ENCODE results near the gene SDF2L1. TPM values are rescaled to one million over a fixed set of nuclear protein-coding genes. Genes with fewer than 3 reads are reported as not detected.
"Not testable (repeated sequence)": the region's sequence is repeated elsewhere in the genome, so short reads cannot be mapped to it uniquely, and the experiment has no call there.

The SDF2L1 gene
- total RNA-seq, 1 experiment from 2014 or later = 87.0 TPM

GRCh38 chr22:21641417-21641788 lies 699 bp upstream of the SDF2L1 start:
- peaks cover 58% of the 10 kb centered on the region for H3K36me3 Mint-ChIP-seq (ENCODE audit: insufficient read depth, unreplicated experiment)
- no peaks in the 10 kb centered on the region for H3K27me3 Mint-ChIP-seq (ENCODE audit: unreplicated experiment)
- H3K4me1 Mint-ChIP-seq (ENCODE audit: low read depth, unreplicated experiment) = peaks cover 29% of the 10 kb centered on the region
- DNase-seq = peak; percentile 68
- H3K27ac Mint-ChIP-seq (ENCODE audit: unreplicated experiment) = peak overlapping the region; percentile 98
- BruUV-seq (replicated peaks) = TSS peak; percentile 96
- TF ChIP-seq, protein P1, sequence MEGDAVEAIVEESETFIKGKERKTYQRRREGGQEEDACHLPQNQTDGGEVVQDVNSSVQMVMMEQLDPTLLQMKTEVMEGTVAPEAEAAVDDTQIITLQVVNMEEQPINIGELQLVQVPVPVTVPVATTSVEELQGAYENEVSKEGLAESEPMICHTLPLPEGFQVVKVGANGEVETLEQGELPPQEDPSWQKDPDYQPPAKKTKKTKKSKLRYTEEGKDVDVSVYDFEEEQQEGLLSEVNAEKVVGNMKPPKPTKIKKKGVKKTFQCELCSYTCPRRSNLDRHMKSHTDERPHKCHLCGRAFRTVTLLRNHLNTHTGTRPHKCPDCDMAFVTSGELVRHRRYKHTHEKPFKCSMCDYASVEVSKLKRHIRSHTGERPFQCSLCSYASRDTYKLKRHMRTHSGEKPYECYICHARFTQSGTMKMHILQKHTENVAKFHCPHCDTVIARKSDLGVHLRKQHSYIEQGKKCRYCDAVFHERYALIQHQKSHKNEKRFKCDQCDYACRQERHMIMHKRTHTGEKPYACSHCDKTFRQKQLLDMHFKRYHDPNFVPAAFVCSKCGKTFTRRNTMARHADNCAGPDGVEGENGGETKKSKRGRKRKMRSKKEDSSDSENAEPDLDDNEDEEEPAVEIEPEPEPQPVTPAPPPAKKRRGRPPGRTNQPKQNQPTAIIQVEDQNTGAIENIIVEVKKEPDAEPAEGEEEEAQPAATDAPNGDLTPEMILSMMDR (IDR thresholded peaks at IDR 0.05; ENCODE audit: unreplicated experiment) = peak; percentile 57
- no peaks in the 10 kb centered on the region for H3K9me3 Mint-ChIP-seq (ENCODE audit: low read depth, unreplicated experiment)
- H3K4me3 Mint-ChIP-seq (ENCODE audit: low read depth, unreplicated experiment) = peak overlapping the region; percentile 94
- intact Hi-C loops (cut with micrococcal nuclease; ENCODE audit: unreplicated experiment) = no loop called here
- CTCF ChIA-PET = interaction anchor here (0.6 to 3.0 kb wide), 9 partner anchors 10 to 756 kb away, joined by 3 to 42 read pairs (median 4); partner anchors contain the start of gene YDJC

DNA sequence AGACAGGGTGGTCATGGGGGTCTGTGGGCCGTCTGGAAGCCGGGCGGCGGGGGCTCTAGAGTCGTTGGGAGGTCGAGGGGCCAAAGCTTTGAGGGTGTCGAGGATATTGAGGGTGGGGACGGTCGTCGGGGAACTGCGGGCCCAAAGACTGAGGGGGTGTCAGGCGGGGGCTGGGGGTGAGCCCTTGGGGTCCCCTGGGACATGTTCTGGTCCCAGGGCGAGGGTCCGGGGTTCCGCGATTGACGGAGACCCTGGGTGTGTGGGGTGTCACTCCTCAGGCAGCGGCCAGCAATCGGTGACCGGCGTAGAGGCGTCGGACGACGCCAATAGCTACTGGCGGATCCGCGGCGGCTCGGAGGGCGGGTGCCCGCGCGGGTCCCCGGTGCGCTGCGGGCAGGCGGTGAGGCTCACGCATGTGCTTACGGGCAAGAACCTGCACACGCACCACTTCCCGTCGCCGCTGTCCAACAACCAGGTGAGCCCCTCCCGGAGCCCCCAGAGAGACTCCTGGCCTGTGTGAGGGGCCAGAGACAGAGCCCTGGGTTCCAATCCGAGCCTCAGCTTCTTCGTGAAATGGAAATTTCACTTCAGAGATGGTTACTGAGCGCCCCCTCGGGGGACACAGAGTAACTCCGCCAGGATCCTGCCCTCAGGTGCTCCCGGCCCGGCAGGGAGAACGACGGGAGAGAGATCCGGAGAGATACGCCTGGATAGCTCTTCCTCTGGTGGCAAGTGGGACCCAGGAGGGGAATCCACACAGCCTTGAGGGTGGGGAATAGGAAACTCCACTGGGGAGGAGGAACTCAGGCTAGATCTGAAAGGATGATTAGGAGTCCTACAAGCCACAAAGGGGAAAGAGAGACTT lies 714 bp downstream of the SDF2L1 start:
- peaks cover 34% of the 10 kb centered on the region for H3K4me1 Mint-ChIP-seq (ENCODE audit: low read depth, unreplicated experiment)
- peak overlapping the region; percentile 94 for H3K4me3 Mint-ChIP-seq (ENCODE audit: low read depth, unreplicated experiment)
- peak; percentile 81 for DNase-seq
- H3K27ac Mint-ChIP-seq (ENCODE audit: unreplicated experiment) = peak overlapping the region; percentile 98
- TF ChIP-seq, protein P1 (IDR thresholded peaks at IDR 0.05; ENCODE audit: unreplicated experiment) = peak; percentile 69
- intact Hi-C loops (cut with micrococcal nuclease; ENCODE audit: unreplicated experiment) = no loop called here
- no peaks in the 10 kb centered on the region for H3K9me3 Mint-ChIP-seq (ENCODE audit: low read depth, unreplicated experiment)
- H3K27me3 Mint-ChIP-seq (ENCODE audit: unreplicated experiment) = no peaks in the 10 kb centered on the region
- TSS peak; percentile 37 for BruUV-seq (replicated peaks)
- H3K36me3 Mint-ChIP-seq (ENCODE audit: insufficient read depth, unreplicated experiment) = peaks cover 72% of the 10 kb centered on the region
- CTCF ChIA-PET = interaction anchor here (0.6 to 3.0 kb wide), 7 partner anchors 9 to 745 kb away, joined by 3 to 42 read pairs (median 5); partner anchors contain the start of gene YDJC

- BruUV-seq (replicated peaks) = no TSS peak
- no peak for DNase-seq
- H3K27ac Mint-ChIP-seq (ENCODE audit: unreplicated experiment) = peak overlapping the region; percentile 98
- H3K4me3 Mint-ChIP-seq (ENCODE audit: low read depth, unreplicated experiment) = peak overlapping the region; percentile 94
- TF ChIP-seq, protein P1 (IDR thresholded peaks at IDR 0.05; ENCODE audit: unreplicated experiment) = no peak
- H3K9me3 Mint-ChIP-seq (ENCODE audit: low read depth, unreplicated experiment) = no peaks in the 10 kb centered on the region
- H3K36me3 Mint-ChIP-seq (ENCODE audit: insufficient read depth, unreplicated experiment) = peaks cover 81% of the 10 kb centered on the region
- CTCF ChIA-PET = interaction anchor here (0.7 to 3.0 kb wide), 5 partner anchors 8 to 186 kb away, joined by 3 to 42 read pairs (median 3); partner anchors contain the start of gene YDJC
- peaks cover 34% of the 10 kb centered on the region for H3K4me1 Mint-ChIP-seq (ENCODE audit: low read depth, unreplicated experiment)
- intact Hi-C loops (cut with micrococcal nuclease; ENCODE audit: unreplicated experiment) = no loop called here
- no peaks in the 10 kb centered on the region for H3K27me3 Mint-ChIP-seq (ENCODE audit: unreplicated experiment)
These were observed 1.6 kb downstream of the SDF2L1 start for GRCh38 chr22:21643533-21644357.

DNA sequence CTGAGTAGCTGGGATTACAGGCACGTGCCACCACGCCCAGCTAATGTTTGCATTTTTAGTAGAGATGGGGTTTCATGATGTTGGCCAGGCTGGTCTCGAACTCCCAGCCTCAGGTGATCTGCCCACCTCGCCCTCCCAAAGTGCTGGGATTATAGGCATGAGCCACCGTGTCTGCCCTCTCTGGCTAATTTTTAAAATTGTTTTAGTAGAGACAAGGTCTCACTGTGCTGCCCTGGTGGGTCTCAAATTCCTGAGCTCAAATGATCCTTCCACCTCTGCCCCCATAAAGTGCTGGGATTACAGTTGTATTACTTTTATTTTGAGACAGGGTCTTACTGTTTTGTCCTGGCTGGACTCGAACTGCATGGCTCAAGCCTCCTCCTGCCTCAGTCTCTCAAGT lies 3.4 kb downstream of the SDF2L1 start:
- intact Hi-C loops (cut with micrococcal nuclease; ENCODE audit: unreplicated experiment); H3K27ac Mint-ChIP-seq (ENCODE audit: unreplicated experiment); H3K4me3 Mint-ChIP-seq (ENCODE audit: low read depth, unreplicated experiment); H3K9me3 Mint-ChIP-seq (ENCODE audit: low read depth, unreplicated experiment); DNase-seq; BruUV-seq (replicated peaks); H3K27me3 Mint-ChIP-seq (ENCODE audit: unreplicated experiment): not testable (repeated sequence)
- Mint-ChIP-seq H3K36me3 (ENCODE audit: insufficient read depth, unreplicated experiment) (peaks cover 96% of the 10 kb centered on the region), H3K4me1 (ENCODE audit: low read depth, unreplicated experiment) (peaks cover 36% of the 10 kb centered on the region)
- CTCF ChIA-PET = interaction anchor here (2.6 kb wide), 1 partner anchor 16 kb away, joined by 11 read pairs; no protein-coding TSS in a partner anchor

Measured in Calu3 (cell line).